Stimulated activated CD4-positive, alpha-beta T cell treated with anti-CD3 and anti-CD28 coated beads, Interleukin-15, amount 100 ng/mL, for 1 hour (primary cell): Measurements from ENCODE around the gene SLC16A12.

Experiments used
- DNase-seq, 2 donors: peaks; one replicate each; pipeline ENCODE4 v3.0.0-alpha.2; 2020; ENCODE audit warnings: low read depth in 1 of 2, low spot score in 1 of 2

The SLC16A12 gene, protein sequence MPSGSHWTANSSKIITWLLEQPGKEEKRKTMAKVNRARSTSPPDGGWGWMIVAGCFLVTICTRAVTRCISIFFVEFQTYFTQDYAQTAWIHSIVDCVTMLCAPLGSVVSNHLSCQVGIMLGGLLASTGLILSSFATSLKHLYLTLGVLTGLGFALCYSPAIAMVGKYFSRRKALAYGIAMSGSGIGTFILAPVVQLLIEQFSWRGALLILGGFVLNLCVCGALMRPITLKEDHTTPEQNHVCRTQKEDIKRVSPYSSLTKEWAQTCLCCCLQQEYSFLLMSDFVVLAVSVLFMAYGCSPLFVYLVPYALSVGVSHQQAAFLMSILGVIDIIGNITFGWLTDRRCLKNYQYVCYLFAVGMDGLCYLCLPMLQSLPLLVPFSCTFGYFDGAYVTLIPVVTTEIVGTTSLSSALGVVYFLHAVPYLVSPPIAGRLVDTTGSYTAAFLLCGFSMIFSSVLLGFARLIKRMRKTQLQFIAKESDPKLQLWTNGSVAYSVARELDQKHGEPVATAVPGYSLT

DNA sequence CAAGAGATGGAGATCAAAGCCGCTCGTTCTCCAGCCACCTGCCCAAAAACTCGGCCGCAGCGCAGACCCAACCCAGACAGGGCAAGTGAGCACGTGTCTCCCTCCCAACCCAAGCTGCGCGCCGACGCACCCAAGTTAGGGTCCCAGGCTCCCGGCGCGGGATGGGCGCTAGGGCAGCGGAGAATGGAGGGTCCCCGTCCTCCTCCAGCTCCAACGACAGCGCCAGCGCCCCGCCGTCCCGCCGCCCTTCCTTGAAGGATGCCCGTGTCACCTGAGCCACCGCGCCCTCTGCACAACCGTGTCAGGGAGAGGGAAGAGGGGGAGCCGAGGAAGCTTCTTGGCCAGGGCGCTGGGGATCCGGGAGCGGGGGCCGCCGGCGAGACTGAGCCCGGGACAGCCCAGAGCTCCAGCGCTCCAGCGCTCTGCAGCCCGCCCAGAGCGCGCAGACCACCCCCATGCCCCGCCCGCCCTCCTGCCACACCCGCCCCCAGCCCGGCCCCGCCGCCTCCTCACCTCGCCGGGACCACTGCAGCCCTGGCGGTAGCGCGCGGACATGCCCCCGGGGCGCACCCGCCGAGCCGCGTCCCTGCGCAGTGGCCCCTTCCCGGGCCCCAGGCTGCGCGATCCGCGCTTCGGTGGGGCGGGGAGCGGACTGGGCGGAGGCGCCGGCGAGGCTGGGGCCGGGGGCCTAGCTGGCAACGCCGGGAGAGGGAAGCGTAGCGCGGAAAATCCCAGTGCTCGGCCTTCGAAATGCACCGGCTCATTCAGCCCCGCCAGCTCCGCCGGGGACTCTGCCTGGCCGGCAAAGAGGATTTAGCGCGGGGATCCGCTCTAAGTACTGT lies at the start of gene SLC16A12:
Gene SLC16A12 (minus strand): TSS at position 424 of the 842 bp plus-strand sequence. CDS start 73,016 bp downstream, outside the sequence.
- DNase-seq: no peak

GRCh38 chr10:89582022-89582421 lies 46.6 kb upstream of the SLC16A12 start:
- no peak for DNase-seq

DNA sequence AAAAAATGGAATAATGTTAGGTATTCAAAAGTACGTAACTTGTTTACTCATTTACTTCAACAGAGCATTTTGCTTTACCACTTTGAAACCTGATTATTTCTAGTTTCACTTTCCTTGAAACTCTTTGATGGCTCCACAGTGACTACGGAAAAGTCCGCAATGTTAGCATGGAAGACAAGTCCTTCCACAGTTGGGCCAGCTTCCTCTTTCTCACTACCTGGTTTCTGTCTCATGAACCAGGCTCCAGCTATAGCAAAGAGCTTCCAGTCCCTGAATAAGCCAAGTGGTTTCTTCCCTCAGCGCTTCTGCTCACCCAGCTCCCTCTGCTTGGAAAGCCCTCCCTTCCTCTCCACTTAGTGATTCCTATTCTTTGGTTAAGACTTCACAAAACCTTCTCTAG lies 44.8 kb upstream of the SLC16A12 start:
- no peak for DNase-seq

- DNase-seq: no peak
Measured at GRCh38 chr10:89576696-89577095, 41.3 kb upstream of the SLC16A12 start.

DNA sequence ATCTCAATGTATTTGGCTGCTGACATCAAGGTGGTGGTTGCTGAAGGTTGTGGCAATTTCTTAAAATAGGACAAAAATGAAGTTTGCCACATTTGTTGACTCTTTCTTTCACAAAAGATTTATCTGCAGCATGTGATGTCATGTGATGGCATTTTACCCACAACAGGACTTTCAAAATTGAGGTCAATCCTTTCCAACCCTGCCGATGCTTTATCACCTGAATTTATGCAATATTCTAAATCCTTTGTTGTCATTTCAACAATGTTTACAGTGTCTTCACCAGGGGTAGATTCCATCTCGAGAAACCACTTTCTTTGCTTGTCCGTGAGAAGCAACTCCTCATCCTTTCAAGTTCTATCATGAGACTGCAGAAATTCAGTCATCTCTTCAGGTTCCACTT lies 40.6 kb upstream of the SLC16A12 start:
- DNase-seq: no peak

DNA sequence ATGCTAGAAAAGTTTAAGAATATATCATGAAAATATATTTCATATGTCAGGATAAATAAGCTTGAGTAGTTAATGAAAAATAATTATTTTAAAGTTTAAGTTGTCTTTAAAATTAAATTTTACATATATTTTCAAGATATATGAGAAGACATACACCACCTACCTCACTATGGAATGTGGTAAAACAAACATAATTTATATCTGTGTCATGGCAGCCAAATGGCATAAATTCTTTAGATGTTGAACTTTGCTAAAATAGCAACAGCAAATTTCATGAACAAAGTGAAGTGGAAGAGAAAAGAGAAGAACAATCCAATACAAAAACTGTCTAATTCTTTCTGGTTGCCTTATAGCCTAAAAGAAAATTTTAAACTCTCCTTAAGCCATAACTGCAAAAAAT lies 39.6 kb upstream of the SLC16A12 start:
- DNase-seq: no peak

DNA sequence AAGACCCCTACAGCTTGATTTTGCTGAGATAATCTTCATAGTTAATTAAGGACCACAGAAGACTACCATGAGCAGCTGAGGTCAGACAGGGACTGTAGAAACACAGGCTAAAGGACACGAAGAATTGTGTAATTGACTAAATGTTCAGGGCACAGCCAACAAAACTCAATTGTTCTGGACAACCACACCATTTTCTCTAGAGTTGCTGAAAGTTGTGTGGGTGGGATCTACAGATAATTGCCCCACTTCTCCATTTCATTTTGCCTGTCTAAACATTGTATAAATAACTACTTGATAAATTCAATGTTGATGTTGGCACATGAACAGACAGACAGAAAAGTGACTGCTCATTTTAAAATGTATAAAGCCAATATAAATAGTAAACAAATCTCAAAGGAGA lies 39.0 kb upstream of the SLC16A12 start:
- no peak for DNase-seq

GRCh38 chr10:89567576-89568245 lies 32.3 kb upstream of the SLC16A12 start:
- DNase-seq: no peak

GRCh38 chr10:89566992-89567391 lies 31.6 kb upstream of the SLC16A12 start:
- no peak for DNase-seq

DNA sequence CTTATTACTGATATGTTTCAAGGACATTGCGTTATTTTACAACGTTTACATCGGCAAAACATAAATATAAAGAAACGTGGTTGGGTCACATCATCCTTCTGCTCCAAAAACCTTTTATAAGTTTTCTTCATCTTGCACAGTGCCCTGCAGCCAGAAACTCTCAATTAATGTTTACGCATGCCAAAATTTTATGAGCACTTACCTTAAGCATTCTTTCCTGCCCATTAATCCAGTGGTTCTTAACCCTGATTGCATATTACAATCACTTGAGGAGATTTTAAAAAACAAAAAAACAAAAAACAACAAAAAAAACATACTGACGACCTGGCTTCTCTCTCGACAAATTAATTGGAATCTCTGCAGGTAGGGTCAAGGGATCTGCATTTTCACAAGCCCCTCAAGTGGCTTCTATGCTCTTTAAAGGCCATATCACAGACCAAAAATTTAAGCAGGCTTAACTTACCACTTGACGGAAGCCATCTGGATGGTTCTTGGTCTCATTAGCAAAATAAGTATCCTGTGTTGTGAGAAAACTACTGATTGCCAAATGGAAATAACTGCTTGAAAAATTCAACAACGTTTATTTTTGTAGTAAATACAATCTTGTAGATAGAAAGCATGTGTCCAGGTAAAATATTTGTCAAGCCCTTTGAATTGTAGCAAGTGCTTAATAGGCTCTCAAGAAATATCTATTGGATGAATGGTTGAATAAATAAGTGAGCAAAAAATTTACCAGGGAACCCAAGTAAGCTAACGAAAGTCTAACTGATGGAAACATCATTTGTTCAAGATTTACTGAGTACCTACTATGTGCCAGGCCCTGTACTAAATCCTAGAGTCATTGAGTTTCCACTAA lies 30.9 kb upstream of the SLC16A12 start:
- DNase-seq: no peak

DNA sequence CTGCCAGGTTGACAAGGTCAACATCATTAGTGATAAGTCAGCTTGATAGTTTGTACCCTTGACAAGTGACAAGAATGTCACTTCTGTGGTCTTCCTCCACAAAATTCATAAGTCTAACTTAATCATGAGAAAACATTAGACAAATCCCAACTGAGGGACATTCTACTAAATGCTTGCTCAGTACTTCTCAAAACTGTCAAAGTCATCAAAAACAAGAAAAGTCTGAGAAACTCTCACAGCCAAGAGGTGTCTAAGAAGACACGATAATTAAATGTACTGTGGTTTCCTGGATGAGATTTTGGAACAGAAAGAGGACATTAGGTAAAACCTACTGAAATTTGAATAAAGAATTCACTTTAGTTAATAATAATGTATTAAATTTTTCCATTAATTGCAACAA lies 29.8 kb upstream of the SLC16A12 start:
- no peak for DNase-seq

DNA sequence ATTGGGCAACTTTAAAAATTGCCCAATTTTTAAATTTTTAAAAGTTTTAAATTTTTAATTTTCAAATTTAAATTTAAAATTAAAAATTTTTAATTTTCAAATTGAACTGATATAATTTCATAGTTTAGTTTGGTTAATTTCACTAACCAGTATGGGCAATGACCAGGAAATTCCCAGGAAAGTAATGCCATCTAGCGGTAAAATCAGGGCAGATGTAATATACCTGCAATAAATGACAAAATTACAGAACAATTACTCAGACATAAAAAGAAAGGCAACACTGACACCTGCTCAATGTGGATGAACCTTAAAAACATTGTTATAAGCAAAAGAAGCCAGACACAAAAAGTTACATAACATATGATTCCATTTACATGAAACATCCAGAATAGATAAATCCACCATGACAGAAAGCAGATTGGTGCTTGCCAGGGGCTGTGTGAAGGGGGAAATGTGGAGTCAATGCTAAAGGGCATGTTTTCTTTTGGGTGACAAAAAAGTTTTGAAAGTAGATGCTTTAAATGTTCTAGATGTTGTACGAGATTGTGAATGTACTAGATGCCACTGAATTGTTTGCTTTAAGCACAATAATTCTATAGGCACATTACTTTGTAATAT lies 28.6 kb upstream of the SLC16A12 start:
- no peak for DNase-seq

GRCh38 chr10:89563311-89563710 lies 27.9 kb upstream of the SLC16A12 start:
- no peak for DNase-seq

GRCh38 chr10:89556600-89556999 lies 21.2 kb upstream of the SLC16A12 start:
- DNase-seq: no peak

GRCh38 chr10:89555688-89556445 lies 20.5 kb upstream of the SLC16A12 start:
- DNase-seq: no peak

- DNase-seq: no peak
Measured at GRCh38 chr10:89554433-89554832, 19.0 kb upstream of the SLC16A12 start.

- no peak for DNase-seq
Measured at GRCh38 chr10:89553064-89553734, 17.8 kb upstream of the SLC16A12 start.

DNA sequence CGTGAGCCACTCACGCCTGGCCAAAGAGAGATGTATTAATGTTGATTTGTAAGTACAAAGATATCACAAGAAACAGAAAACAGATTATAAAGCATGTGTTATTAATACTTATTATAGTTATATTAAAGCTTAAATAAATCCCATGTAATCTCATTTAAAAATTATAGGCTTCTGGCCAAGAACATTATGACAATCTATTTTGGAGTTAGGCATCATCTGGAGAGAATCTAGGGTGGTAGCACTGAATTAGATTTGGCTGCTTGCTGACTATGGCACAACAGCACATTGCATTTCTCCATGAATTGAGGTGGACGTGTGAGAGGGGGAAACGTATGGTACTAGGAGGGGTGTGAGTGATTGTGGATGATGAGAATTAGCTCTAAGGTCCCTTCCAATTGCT lies 16.8 kb upstream of the SLC16A12 start:
- no peak for DNase-seq

DNA sequence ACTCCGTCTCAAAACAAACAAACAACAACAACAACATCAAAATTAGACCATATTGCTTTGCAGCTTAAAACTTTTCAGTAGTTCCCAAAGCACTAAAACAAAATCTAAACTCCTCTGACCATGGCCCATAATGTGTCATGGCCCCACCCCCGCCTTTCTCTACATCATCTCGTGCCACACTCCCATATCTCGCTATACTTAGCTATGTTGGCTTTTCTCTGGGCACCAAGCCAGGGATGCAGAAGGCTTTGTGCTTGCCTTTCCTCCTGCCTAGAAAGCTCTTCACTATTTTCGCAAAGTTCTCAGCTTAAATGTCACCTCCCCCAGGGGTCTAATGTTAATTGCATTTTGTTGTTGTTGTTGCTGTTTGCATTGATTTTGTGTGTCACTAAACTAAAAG lies 15.1 kb upstream of the SLC16A12 start:
- no peak for DNase-seq
